Non-pigmented ciliary epithelial cell (primary cell): ENCODE data around the gene NUDT14.

Experiments
- DNase-seq: peaks from one replicate; pipeline ENCODE4 v3.0.0-alpha.2; 2010; ENCODE audit warnings: low read depth

NUDT14 gene

DNA sequence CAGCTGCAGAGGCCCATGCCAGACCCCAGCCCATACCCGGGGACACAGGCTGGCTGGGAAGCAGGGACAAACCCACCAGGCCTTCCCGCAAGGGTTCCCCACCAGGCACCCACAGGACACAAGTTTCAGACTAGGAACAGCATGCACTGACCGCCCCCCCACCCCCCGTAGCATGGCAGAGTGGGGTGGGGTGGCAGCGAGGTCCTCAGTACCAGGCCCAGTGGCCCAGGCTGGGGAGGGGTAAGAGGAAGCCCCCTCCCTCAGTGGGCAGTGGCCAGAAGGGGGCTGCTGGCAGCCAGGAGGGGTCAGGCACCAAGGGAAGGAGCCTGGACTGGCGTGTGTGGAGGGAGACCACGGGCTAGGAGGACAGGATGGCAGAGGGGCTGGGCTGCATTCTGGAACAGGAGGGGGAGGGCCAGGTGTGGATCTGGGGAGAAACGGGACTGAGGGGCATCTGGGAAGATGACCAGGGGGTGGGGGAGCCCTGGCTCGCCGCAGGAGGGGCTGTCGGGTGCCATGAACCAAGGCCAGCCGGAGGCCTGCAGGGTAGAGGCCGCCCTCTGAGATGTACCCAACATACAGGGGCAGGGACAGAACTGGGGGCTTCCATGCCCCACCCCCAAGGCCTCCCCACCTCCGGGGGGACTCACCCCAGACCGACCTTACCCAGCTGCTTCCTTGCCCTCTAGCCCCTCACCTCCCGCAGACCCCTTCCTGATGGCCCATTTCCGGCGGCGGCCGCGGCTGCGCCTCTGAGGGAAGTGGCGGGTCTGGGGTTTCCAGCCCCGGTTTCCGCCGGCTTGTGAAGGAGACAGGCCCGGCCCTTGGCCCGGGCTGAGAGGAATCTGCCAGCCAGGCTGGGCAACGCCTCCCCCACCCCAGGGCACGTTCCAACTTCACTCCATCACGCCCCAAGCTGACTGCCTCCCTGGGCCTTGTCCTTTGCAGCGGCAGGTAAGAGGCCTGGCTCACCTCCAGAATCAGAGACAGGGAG is 6.9 kb downstream of the NUDT14 start:
- DNase-seq: no peak

DNA sequence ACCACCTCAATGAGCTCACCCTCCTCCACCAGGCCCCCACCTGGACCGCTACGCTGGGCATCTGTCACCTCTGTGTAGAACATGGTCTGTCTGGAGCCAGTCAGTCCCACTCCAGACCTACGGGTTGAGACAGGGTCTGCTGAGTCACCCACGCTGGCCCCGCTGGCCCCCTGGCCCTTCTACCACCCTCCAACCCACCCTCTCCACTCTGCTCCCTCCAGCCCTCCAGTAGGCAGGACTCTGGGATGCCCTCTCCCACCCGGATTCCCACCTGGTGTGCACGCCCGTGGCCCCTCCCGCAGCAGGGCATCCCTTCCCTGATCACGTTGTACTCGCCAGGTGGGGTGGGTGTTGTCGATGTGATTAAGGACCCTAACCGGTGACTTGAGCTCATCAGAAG is 8.0 kb downstream of the NUDT14 start:
- DNase-seq: no peak

DNA sequence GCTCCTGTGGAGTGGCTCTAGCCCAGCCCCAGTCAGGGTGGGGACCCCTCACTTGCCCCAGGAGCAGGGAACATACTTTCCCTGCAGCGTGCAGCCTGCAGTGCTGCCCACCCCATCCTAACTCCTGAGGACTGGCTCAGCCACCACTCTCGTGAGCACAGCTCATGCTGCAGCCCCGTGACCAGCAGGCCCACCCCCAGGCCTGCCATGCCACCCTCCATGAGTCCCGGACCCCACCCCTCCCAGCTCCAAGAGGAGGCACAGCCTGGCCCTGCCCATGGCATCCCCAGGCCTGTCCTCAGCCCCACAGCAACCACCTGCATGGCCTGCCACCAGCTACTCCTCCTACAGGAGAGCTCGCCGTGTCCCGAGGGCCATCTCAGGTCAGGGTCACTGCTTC is 8.6 kb downstream of the NUDT14 start:
- no peak for DNase-seq

DNA sequence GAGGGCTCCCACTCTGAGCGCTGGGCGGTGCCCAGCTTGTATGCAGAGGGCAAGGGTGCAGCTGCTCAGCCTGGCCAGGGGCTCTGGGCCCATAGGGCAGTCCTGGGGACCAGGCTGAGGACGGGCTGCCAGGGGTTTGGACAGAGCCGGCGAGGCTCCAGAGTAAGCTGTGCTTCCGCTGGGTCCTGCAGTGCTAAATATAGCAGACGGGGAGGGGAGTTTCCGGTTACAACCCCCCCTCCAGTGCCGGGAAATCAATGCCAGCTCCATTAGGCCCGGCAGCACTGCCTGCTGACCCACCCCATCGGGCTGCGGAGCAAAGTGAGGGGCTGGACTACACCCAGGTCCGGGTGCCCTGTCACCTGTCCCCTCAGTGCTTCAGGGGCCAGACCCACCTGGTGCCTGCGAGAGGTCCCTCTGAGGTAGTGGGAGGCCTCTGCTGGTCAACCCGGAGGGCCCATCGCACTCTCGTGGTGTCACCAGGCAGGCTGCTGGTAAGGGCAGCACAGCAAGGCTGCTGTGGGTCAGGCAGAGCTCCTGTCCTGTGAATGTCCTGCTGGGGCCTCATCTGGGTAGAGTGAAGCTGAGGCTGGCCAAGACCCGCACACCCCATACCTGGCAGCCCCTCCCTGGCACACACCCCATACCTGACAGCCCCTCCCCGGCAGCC is 10.0 kb downstream of the NUDT14 start:
- no peak for DNase-seq

DNA sequence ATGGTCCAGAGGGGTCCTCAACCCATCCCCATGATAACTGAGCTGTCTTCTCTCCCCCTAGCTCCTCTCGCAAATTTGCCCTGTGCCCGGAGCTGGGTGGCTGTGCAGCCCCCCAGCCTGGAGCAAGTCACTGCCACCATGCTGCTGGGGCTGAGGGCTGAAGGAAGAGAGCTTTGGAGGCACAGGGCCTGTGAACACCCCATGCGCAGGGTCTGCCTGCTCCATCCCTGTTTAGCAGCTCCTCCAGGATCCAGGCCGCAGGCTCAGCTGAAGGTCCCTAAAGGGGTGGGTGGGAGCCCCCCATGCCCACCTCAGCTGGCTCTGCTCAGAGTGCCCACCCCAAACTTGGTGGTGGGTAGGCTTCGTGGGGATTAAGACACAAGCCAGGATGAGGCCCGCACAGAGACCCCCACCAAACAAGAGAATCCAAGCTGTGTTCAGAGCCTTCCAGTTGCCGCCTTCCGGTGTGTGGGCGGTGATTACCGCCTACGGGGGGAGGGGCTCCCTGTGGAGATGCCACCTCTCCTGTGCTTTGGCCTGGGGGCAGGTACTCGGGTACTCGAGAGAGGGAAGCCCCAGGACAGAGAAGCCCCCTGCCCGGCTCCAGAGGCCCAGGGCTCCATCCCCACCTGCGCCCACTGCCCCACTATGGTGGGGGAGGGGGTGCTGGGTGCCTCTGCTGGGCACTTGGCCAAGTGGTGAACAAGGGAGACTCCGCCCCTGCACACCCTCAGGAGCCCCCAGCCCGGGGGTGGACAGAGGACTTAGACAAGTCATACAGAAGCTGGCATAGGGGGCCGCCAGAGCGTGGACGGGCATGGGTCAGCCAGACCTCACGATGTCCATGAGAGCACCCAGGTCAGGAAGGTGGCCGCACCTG is 11.1 kb downstream of the NUDT14 start:
- DNase-seq: no peak

DNA sequence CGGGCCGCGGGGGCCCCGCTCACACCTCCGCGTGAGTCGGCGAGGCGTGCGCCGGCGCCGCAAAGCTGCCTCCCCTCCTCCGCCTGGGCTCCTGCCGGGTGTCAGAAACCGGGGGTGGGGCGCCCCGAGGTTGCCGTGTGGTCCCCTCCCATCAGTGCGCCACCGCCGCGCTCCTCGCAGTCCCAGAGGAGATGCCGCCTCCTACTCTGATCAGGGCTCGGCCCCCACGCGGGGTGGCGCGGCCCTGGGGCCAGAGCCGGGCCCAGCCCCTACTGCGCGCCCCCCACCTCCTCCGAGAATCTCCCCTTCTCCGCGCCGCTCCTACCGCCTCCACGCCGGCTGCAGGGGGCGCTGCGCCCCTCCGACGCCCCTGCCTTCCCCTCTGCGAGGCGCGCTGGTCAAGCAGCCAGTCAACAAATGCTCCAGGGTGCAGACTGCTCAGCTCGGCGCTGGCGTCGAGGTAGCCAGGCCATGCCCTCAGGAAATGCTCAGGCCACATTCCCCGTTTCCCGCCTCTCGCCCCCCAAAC is 12.1 kb downstream of the NUDT14 start:
- DNase-seq: no peak

DNA sequence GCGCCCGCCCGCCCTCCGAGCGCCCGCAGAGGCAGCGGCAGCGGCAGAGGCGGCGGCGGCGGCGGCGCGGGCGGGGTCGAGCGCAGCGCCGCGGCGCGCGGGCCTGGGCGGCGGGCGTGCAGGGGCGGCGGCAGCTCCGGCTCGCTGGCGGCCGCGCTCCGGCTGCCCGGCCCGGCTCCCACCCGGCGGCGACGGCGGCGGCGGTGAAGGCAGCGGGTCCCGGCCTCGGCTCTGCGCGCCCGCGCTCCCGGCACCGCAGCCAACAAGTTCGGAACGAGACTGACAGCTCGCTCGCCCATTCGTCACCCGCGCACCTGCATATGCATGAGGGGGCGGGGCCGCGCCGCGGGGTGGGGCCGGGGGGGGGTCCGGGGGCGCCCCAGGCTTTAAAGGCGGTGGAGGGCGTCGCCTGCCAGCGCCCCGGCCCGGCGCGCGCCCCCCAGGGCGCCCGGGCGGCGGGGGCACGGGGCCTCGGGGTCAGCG is 12.6 kb downstream of the NUDT14 start, which contains the start of gene JAG2:
Gene JAG2, minus strand, starts transcription at position 281 of the 483 bp plus-strand sequence. CDS start 356 bp downstream, outside the sequence.
- no peak for DNase-seq

DNA sequence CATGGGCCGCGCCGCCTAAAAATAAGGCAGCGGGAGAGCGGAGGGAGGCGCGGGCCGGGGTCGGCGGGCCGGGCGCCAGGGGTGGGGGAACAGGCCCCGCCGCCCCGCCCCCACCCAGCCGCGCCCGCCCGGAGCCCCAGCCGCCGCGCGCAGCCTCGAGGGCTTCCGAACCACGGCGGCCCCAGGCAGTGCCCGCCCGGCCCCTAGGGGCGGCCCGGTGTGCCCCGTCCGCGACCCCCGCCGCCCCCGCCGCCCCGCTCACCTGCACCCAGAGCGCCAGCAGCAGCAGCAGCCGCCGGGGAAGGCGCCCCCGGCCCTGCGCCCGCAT is 13.1 kb downstream of the NUDT14 start:
- no peak for DNase-seq

DNA sequence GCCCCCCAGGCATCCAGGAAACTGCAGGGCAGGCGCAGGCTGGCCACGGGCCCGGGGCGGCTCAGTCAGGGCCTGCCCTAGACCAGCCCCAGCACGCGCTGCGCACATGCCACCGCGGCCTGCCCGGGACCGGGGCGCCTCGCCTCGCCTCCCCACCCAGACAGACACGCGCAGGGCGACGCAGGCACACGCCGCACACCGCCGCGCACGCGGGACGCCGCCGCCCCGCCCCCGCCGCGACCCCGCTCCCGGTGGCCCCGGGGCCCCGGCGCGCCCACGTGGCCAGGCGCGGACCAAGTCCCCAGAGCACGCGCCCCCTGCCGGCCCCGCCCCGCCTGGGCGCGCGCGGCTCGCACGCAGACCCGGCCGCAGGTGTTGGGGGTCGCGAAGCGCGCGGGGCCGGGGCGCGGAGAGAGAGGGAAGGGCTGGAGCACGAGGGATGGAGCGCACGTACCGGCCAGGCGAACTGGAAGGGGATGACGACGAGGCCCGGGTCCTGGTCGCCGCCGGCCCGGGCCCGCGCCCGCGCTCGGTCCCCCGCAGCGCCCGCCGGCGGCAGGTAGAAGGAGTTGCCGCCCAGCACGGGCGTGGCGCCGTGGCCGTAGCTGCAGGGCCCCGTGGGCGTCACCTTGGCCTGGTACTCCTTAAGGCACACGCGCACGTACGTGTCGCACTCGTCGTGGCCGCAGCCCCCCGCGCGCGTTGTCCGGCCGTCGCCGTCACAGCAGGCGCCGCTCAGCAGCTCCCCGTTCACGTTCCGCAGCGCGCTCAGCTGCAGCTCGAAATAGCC is 13.6 kb downstream of the NUDT14 start:
- no peak for DNase-seq

DNA sequence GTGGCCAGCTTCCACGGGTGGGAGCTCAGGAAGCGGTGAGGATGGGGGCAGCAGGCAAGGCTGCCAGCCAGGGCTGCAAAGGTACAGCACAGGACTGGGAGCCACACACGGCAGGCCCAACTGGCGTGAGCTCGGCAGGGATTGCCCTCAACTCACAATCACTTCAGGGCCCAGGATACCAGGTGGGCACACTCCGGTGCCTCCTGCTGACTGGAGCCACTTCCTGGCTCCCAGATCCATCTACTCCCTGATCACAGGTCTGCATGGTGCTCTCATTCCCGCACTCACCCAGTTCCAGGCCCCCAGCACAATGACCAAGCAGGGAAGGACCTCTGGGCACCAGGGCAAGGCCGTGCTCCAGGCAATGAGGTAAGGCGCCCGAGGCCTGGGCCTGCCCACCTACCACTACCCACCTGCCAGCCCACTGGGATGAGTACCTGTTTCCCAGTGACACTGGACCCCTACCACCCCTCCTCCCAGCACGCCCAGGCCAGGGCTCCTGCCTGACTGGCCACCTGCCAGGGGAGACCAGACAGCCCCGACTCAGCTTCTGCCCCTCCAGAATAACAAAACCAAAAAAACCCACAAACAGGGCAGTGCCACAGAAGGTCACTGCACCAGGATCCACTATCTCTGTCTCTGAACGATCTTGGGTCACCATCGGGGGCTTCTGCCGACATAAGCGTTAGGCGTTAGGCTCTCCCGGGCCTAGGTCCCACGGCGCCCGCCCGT is 14.4 kb downstream of the NUDT14 start:
- no peak for DNase-seq

DNA sequence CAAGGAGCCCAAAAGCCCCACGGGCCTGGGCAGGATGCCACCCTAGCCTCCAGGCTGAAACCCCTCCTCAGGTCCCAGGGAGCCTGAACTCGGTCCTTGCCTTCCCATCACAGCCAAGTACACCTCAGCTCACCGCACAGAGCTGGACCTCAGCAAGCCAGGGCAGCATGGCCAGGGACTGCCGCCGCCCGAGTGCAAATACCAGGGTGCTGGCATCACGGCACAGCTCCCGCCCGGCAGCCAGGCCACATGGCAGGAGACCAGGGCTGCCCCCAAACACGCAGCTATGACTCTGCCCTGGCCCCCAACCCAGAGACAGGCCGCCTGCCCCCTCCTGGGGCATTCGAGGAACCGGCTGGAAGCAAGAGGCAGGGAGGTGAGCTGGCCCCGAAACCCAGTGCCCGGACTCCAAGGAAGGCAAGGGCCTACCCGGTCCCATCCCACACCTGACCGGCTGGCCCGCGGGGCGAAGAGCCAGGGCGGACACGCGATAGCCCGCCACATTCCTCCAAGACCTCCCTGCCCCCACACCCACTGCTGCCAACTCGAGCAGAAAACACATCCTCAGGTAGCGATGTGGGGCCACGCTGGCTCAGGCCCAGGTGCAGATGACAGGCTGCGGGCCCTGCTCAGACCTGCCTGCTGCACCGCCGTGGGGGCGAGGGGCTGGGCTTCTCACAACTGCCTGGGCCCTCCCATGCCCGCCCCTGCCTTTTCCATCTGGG is 15.2 kb downstream of the NUDT14 start:
- DNase-seq: no peak

DNA sequence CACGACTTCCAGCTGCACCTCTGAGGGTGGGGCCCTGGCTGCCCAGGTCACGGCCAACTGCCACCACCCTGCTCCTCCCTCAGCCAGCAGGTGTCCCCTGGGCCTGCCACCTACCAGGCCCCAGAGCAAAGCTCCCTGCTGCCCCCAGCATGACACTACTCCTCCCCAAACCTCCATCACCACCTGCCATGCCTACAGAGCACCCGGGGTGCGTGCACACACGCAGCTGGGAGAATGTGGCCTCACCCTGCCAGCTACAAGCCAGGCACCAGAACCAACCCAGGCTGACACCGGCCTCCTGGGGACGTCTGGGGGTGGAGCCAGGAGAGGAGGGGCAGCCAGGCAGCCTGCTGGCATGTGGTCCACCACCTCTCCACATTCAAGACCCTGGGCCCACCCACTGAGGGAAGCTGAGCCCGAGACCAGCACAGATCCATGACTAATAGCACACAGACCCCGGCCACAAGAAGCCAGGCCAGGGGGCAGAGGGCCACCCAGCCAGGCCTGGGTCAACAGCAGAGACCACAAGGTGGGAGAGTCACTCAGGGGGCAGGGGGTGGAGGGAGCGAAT is 15.9 kb downstream of the NUDT14 start:
- DNase-seq: no peak

DNA sequence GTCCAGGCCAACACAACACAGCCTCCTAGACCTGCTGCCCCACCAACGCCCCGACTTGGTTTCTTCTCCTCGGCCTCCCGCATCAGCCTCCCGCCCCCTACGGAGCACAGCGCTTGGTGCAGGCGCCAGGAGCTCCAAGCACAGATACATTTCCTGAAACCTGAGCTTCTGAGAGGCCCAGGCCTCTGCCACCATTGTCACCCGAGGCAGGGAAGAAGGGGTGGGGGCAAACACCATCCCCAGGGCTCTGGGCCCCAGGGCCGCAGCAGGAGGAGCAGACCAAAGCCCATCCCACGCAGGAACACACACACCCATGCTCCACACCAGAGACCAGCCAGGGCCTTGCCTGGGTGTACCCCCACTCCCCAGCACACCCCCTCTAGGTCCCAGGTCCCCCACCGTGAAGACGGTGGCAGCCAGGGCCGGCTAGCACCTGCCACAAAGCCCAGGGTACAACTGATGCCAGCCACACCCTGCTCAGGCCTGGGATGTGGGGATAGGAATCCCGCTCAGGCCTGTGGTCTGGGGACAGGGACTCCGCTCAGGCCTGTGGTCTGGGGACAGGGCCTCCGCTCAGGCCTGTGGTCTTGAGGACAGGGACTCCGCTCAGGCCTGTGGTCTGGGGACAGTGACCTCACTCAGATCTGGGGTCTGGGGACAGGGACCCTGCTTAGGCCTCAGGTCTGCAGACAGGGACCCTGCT is 17.9 kb downstream of the NUDT14 start:
- no peak for DNase-seq

DNA sequence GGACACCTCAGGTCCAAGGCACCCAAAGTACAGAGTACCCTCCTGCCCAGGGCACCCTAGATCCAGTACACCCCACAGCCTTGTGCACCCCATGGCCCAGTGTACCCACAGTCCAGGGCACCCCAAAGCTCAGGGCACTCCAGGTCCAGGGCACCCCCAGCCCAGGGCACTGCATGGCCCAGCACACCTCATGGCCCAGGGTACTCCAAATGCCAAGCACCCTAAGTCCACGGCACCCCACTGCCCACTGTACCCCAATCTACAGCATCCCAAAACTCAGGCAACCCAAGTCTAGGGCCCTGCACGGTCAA is 18.5 kb downstream of the NUDT14 start:
- DNase-seq: no peak

DNA sequence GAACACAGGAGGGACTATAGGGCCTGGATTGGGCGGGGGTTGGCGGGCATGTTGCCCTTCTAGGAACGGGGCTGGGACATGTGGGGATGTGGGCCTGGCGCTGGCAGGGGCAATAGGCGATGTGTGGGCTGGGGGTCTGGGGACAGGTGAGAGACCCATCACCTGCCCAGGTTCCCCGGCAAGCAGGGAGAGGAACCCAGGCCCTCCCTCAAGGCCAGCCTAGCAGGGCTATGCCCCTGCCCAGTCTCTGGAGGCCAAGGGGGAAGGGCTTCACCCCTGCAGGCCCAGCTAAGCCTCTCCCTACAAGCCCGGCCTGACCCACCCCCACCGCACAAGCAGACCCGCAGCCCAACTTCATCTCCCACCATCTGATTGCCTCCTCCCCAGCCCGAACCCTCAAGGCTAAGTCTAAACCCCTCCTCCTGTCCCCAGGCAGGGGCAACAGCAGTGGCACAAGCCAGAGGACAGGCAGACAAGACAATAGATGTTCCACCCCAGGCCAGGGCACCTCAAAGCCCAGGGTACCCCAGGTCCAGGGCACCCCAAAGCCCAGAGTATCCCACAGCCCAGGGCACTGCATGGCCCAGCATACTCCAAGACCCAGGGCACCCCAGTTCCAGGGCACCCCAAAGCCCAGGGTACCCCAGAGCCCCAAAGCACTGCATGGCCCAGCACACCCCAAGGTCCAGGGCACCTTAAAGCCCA is 19.0 kb downstream of the NUDT14 start:
- DNase-seq: no peak

DNA sequence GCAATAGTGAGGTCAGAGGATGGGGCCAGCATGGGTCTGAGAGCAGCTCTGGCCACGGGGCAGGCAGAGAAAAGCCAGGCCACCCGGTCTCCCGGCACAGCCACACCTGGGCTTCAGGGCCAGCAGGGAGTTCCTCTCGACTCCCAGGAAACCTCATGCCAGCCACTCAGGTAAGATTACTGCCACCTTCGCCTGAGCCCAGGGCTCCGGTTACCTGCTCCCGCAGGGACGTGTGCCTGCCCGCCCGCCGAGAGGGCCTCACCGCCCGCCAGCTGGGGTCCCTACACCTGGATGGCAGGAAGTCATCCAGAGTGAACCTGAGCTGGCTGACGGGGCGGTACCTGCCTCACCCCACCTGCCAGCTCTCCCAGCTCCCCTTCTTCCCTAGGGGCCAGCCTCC is 19.8 kb downstream of the NUDT14 start:
- DNase-seq: no peak

DNA sequence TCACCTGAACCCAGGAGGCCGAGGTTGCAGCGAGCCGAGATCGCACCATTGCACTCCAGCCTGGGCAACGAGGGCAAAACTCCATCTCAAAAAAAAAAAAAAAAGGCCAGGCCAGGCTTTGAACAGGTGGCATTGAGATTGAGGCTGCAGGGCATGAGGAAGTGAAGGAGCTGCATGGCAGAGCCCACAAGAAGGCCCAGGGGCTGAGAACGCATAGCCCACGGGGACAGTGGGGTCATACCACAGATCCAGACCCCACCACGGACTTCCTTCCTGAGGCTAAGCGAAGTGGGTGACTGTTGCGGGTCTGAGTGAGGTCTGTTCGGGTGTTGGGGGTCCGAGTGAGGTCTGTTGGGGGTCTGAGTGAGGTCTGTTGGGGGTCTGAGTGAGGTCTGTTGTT is 20.3 kb downstream of the NUDT14 start:
- DNase-seq: no peak

DNA sequence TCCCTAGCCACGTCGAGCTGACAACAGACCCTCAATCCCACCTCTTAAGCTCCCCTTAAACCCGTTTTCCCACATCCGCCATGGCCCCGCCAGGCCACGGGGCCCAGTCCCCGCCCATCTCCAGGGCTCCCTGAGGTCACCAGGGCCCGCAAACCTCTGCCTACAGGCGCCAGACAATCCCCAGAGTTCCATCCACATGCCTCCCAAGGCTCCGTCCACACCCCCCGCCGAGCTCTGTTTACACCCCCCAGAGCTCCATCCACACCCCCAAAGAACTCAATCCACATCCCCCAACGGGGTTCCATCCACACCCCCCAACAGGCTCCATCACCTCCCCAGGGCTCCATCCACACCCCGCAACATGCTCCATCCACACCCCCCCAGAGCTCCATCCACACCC is 21.8 kb downstream of the NUDT14 start:
- DNase-seq: no peak
